Endothelial cell of umbilical vein (primary cell): ENCODE data around the gene KIAA0825. TPM values are rescaled to one million over a fixed set of nuclear protein-coding genes. Genes with fewer than 3 reads are reported as not detected.

Experiments used
- BruUV-seq: library from RNA; stranded (reverse); fragments of 400-500 nt; replicated peaks from 2 replicates; lab custom pipeline; 2021; lab: Mats Ljungman, UMichigan
- CTCF ChIA-PET: fragments of 300-600, 350-600 bp; sonication (Branson Sonifier 250); formaldehyde crosslinking; loops from one replicate; lab custom pipeline; 2021; ENCODE audit warnings: antibody characterized with exemption, inconsistent platforms; lab: Charles Lee
- POLR2A ChIA-PET: fragments of 300-600, 350-600 bp; sonication (Branson Sonifier 250); formaldehyde crosslinking; loops from one replicate; lab custom pipeline; 2021; ENCODE audit warnings: antibody characterized with exemption, inconsistent platforms; lab: Charles Lee
- DNase-seq: peaks from one replicate; pipeline ENCODE4 v3.0.0-alpha.2; 2011; ENCODE audit warnings: low read depth, low spot score
- FAIRE-seq: peaks from 2 replicates; lab custom pipeline; 2011; peaks lifted over from hg19 to GRCh38; lab: Jason Lieb, UNC
- H2AFZ ChIP-seq: 2 replicates; pipeline ENCODE4 v1.6.0; 2012; ENCODE audit warnings: low read depth, low read length, control low read depth, inconsistent platforms
- H3K27ac ChIP-seq: 2 replicates; pipeline ENCODE4 v1.5.1; 2011; ENCODE audit warnings: low read depth, mild to moderate bottlenecking, control low read depth, low read length, moderate library complexity; ENCODE audit not compliant: insufficient read depth
- H3K27me3 ChIP-seq, 2 experiments: 2 replicates each; pipeline versions ENCODE4 v1.6.0 to v1.6.1; 2011; ENCODE audit warnings: low read length in 2 of 2, mixed read lengths in 1 of 2; ENCODE audit not compliant: control insufficient read depth in 2 of 2, insufficient read depth in 2 of 2
- H3K36me3 ChIP-seq, 2 experiments: 2 replicates in 1 of 2; 3 replicates in 1 of 2; pipeline ENCODE4 v1.5.1; 2011; ENCODE audit warnings: low read length in 2 of 2, mild to moderate bottlenecking in 1 of 2, moderate library complexity in 1 of 2; ENCODE audit not compliant: control insufficient read depth in 2 of 2, insufficient read depth in 2 of 2; ENCODE audit errors: extremely low read depth in 1 of 2
- H3K4me1 ChIP-seq: 3 replicates; pipeline ENCODE4 v1.5.1; 2011; ENCODE audit warnings: mild to moderate bottlenecking, low read length; ENCODE audit not compliant: control insufficient read depth, insufficient read depth; ENCODE audit errors: extremely low read depth
- H3K4me2 ChIP-seq: 2 replicates; pipeline ENCODE4 v1.6.1; 2011; ENCODE audit warnings: low read length, control low read depth, mixed read lengths; ENCODE audit not compliant: insufficient read depth
- H3K4me3 ChIP-seq, 3 experiments: fragments of 200-600 bp in 1 of 3; sonication (generic), shearing (Covaris generic) in 1 of 3; replicated peaks in 1 of 3; 2 replicates each; pipeline ENCODE4 v1.5.1; 2011 to 2016; ENCODE audit warnings: control low read depth in 3 of 3, low read length in 3 of 3, mild to moderate bottlenecking in 2 of 3, inconsistent platforms in 1 of 3, low read depth in 1 of 3, moderate library complexity in 1 of 3; ENCODE audit not compliant: insufficient read depth in 1 of 3
- H3K79me2 ChIP-seq: 2 replicates; pipeline ENCODE4 v1.6.0; 2012; ENCODE audit warnings: low read length, inconsistent platforms; ENCODE audit not compliant: control insufficient read depth, insufficient read depth
- H3K9ac ChIP-seq: replicated peaks from 2 replicates; pipeline ENCODE3; 2011; ENCODE audit warnings: low read length, control low read depth; ENCODE audit not compliant: insufficient read depth; ENCODE audit errors: extremely low read depth
- H3K9me1 ChIP-seq: replicated peaks from 3 replicates; pipeline ENCODE4 v1.6.0; 2011; ENCODE audit warnings: mild to moderate bottlenecking, low read length; ENCODE audit not compliant: control insufficient read depth, insufficient read depth; ENCODE audit errors: extremely low read depth
- H3K9me3 ChIP-seq: replicated peaks from 2 replicates; pipeline ENCODE4 v1.5.1; 2012; ENCODE audit warnings: low read length, inconsistent platforms; ENCODE audit not compliant: control insufficient read depth, insufficient read depth
- H4K20me1 ChIP-seq: replicated peaks from 2 replicates; pipeline ENCODE3; 2011; ENCODE audit warnings: mild to moderate bottlenecking, low read length; ENCODE audit not compliant: control insufficient read depth, insufficient read depth; ENCODE audit errors: extremely low read depth
- EZH2 ChIP-seq: IDR thresholded peaks from 2 replicates; pipeline ENCODE4 v1.6.1; 2012; ENCODE audit warnings: borderline replicate concordance, low read depth, mild to moderate bottlenecking, moderate library complexity, low read length, inconsistent platforms; ENCODE audit not compliant: severe bottlenecking
- FOS ChIP-seq: IDR thresholded peaks from 2 replicates; pipeline ENCODE4 v1.6.1; 2011; ENCODE audit warnings: mild to moderate bottlenecking, low read length, moderate library complexity, borderline replicate concordance; ENCODE audit not compliant: insufficient read depth
- GATA2 ChIP-seq: IDR thresholded peaks from 2 replicates; pipeline ENCODE4 v1.7.0; 2011; ENCODE audit warnings: low read depth, mild to moderate bottlenecking, moderate library complexity, mixed read lengths, low read length; ENCODE audit not compliant: insufficient read length, insufficient read depth
- JUN ChIP-seq: IDR thresholded peaks from 2 replicates; pipeline ENCODE4 v1.6.1; 2011; ENCODE audit warnings: borderline replicate concordance, low read depth; ENCODE audit not compliant: insufficient read length, insufficient read depth
- MYC ChIP-seq: IDR thresholded peaks from one replicate; pipeline ENCODE4 v1.6.1; 2011; ENCODE audit warnings: mild to moderate bottlenecking, low read depth, low read length
- POLR2A ChIP-seq: IDR thresholded peaks from 2 replicates; pipeline ENCODE4 v1.6.1; 2012; ENCODE audit warnings: low read depth, mild to moderate bottlenecking, control low read depth, low read length
- POLR2AphosphoS5 ChIP-seq: IDR thresholded peaks from 2 replicates; pipeline ENCODE4 v1.6.1; 2012; ENCODE audit warnings: low read depth, mild to moderate bottlenecking, control low read depth, low read length, moderate library complexity; ENCODE audit not compliant: insufficient read depth
- dilution Hi-C: fragments of 300-500 bp; cut with MboI; formaldehyde crosslinking; loops from one replicate; pipeline ENCODE4 v1.15.0; 2019; ENCODE audit warnings: low sequenced_read_pairs; ENCODE audit not compliant: extremely low pct_ligation_motif_present
- intact Hi-C: fragments of 100-400 bp; cut with micrococcal nuclease; formaldehyde crosslinking; loops from one replicate; pipeline ENCODE4 v1.10.0; 2022
- polyA plus RNA-seq, 4 experiments: library from polyadenylated mRNA; depleted of rRNA in 3 of 4; stranded (reverse) in 3 of 4; unstranded in 1 of 4; fragments of >200 nt; gene quantifications; 2 replicates each; pipeline versions ENCODE4 v1.2.1 to v1.2.3, GENCODE V29; 2011 to 2012; ENCODE audit warnings: missing spikeins in 1 of 4
- total RNA-seq: library from RNA; stranded (reverse); gene quantifications from 2 replicates; pipeline ENCODE4 v1.2.3, GENCODE V29; 2021
- TF ChIP-seq, protein P1 (sequence below), 2 donors: IDR thresholded peaks; 1 replicate in 1 of 2; 2 replicates in 1 of 2; pipeline ENCODE4 v1.5.1; 2011; ENCODE audit warnings: low read length in 2 of 2, mild to moderate bottlenecking in 2 of 2, moderate library complexity in 2 of 2, control low read depth in 1 of 2, inconsistent platforms in 1 of 2, low read depth in 1 of 2; ENCODE audit not compliant: insufficient read depth in 1 of 2; ENCODE audit errors: extremely low read depth in 1 of 2
- TF ChIP-seq, protein P2 (sequence below): IDR thresholded peaks from 2 replicates; pipeline ENCODE4 v1.6.1; 2011; ENCODE audit not compliant: insufficient read depth, insufficient read length

Gene KIAA0825
- total and polyA plus RNA-seq, 2 donors (not counting 3 experiments of a cell fraction or from before 2014, with no cell fraction given) = 0.15 to 1.1 TPM

DNA sequence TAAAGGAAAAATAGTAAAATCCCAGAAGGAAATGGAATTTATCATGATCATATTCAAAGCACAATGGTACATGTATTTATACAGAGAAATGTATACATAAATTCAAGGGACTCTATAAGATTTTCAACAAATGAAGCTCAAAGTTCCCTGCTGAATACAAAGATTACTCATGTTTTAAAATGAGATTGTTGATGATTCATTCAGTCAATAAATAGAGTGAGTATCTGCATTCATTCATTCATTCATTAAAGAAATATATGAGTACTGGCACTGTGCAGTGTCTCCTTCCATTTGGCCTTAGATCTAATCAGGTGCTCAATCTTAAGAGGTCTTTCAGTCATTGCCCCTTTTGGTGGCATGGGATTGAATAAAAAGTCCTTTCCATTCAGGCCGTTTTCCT, 310.0 kb downstream of the KIAA0825 start:
- no TSS peak for BruUV-seq
- no peaks in the 10 kb centered on the region for H3K9me3 ChIP-seq
- DNase-seq = no peak
- H3K36me3 ChIP-seq = no peaks in the 10 kb centered on the region
- H3K27ac ChIP-seq = no peak overlapping the region
- H3K27me3 ChIP-seq = no peaks in the 10 kb centered on the region
- dilution Hi-C loops (no loop called here), intact Hi-C loops (no loop called here)
- FAIRE-seq = no peak
- CTCF ChIA-PET = no interaction called here
- H4K20me1 ChIP-seq = no peaks in the 10 kb centered on the region
- H3K4me1 ChIP-seq = no peaks in the 10 kb centered on the region
- no peak overlapping the region for H2AFZ ChIP-seq
- POLR2A ChIA-PET = no interaction called here
- H3K4me2 ChIP-seq = no peak overlapping the region
- no peak overlapping the region for H3K9ac ChIP-seq
- H3K4me3 ChIP-seq = no peak overlapping the region
- no peaks in the 10 kb centered on the region for H3K9me1 ChIP-seq
- no peaks in the 10 kb centered on the region for H3K79me2 ChIP-seq
- TF ChIP-seq EZH2 = no peak
- no peak for TF ChIP-seq POLR2AphosphoS5
- TF ChIP-seq JUN = no peak
- no peak for TF ChIP-seq MYC
- TF ChIP-seq, protein P1, sequence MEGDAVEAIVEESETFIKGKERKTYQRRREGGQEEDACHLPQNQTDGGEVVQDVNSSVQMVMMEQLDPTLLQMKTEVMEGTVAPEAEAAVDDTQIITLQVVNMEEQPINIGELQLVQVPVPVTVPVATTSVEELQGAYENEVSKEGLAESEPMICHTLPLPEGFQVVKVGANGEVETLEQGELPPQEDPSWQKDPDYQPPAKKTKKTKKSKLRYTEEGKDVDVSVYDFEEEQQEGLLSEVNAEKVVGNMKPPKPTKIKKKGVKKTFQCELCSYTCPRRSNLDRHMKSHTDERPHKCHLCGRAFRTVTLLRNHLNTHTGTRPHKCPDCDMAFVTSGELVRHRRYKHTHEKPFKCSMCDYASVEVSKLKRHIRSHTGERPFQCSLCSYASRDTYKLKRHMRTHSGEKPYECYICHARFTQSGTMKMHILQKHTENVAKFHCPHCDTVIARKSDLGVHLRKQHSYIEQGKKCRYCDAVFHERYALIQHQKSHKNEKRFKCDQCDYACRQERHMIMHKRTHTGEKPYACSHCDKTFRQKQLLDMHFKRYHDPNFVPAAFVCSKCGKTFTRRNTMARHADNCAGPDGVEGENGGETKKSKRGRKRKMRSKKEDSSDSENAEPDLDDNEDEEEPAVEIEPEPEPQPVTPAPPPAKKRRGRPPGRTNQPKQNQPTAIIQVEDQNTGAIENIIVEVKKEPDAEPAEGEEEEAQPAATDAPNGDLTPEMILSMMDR (IDR thresholded peaks at IDR 0.05; ENCODE audit: extremely low read depth in 1 of 2, insufficient read depth in 1 of 2, low read depth in 1 of 2, low read length in 2 of 2) = no peak
- TF ChIP-seq, protein P2, sequence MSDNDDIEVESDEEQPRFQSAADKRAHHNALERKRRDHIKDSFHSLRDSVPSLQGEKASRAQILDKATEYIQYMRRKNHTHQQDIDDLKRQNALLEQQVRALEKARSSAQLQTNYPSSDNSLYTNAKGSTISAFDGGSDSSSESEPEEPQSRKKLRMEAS = no peak
- no peak for TF ChIP-seq GATA2
- no peak for TF ChIP-seq POLR2A
- no peak for TF ChIP-seq FOS
